H1 (cell line): Measurements from ENCODE around the gene PREX1. TPM values are rescaled to one million over a fixed set of nuclear protein-coding genes. Genes with fewer than 3 reads are reported as not detected.

Experiments
- CTCF ChIA-PET: fragments of 300-600 bp; sonication (Branson Sonifier 250); formaldehyde crosslinking; loops from one replicate; lab custom pipeline; 2021; ENCODE audit not compliant: partially characterized antibody; lab: Charles Lee
- POLR2A ChIA-PET: fragments of 300-600 bp; sonication (Branson Sonifier 250); formaldehyde crosslinking; loops from one replicate; lab custom pipeline; 2021; ENCODE audit warnings: inconsistent platforms; ENCODE audit not compliant: partially characterized antibody; lab: Charles Lee
- DNase-seq, 2 experiments: peaks; one replicate each; pipeline versions ENCODE4 v3.0.0 to v3.0.0-alpha.2; 2010 to 2022; ENCODE audit warnings: low spot score in 2 of 2, low read depth in 1 of 2, mixed read lengths in 1 of 2
- FAIRE-seq: peaks from 2 replicates; lab custom pipeline; 2011; peaks lifted over from hg19 to GRCh38; lab: Jason Lieb, UNC
- H2AFZ ChIP-seq: 2 replicates; pipeline ENCODE4 v1.8.1; 2012; ENCODE audit warnings: low read length, inconsistent platforms
- H2AK5ac ChIP-seq: 2 replicates; pipeline ENCODE4 v1.6.1; 2013; ENCODE audit warnings: low read depth, low read length
- H2BK120ac ChIP-seq: replicated peaks from 2 replicates; pipeline ENCODE3; 2013; ENCODE audit warnings: low read depth, low read length, inconsistent platforms
- H2BK12ac ChIP-seq: 2 replicates; pipeline ENCODE4 v1.6.1; 2013; ENCODE audit warnings: low read depth, low read length
- H2BK15ac ChIP-seq: 2 replicates; pipeline ENCODE4 v1.6.1; 2013; ENCODE audit warnings: low read length
- H2BK20ac ChIP-seq: 2 replicates; pipeline ENCODE4 v1.6.1; 2013; ENCODE audit warnings: low read length
- H2BK5ac ChIP-seq: 2 replicates; pipeline ENCODE4 v1.6.1; 2013; ENCODE audit warnings: low read depth, low read length
- H3K14ac ChIP-seq: 2 replicates; pipeline ENCODE4 v1.6.1; 2013; ENCODE audit warnings: inconsistent platforms; ENCODE audit not compliant: insufficient read length
- H3K18ac ChIP-seq: 2 replicates; pipeline ENCODE4 v1.6.1; 2013; ENCODE audit warnings: low read length; ENCODE audit errors: extremely low read depth
- H3K23ac ChIP-seq: 2 replicates; pipeline ENCODE4 v1.6.1; 2013; ENCODE audit warnings: inconsistent platforms; ENCODE audit not compliant: insufficient read length
- H3K23me2 ChIP-seq: 2 replicates; pipeline ENCODE4 v1.6.1; 2013; ENCODE audit warnings: low read depth, low read length
- H3K27ac ChIP-seq: 2 replicates; pipeline ENCODE4 v1.6.1; 2011; ENCODE audit warnings: low read depth, low read length, inconsistent platforms
- H3K27me3 ChIP-seq, 4 experiments: replicated peaks in 1 of 4; 1 replicate in 1 of 4; 2 replicates in 3 of 4; pipeline versions ENCODE4 v1.6.1 to v1.8.1; 2011 to 2013; ENCODE audit warnings: low read length in 3 of 4, mild to moderate bottlenecking in 3 of 4, inconsistent platforms in 2 of 4, mixed read lengths in 2 of 4, moderate library complexity in 1 of 4; ENCODE audit not compliant: control insufficient read depth in 3 of 4, insufficient read depth in 3 of 4; ENCODE audit errors: extremely low read depth in 1 of 4
- H3K36me3 ChIP-seq, 4 experiments: 2 replicates each; pipeline versions ENCODE4 v1.6.1 to v1.8.1; 2011 to 2013; ENCODE audit warnings: mild to moderate bottlenecking in 4 of 4, low read length in 3 of 4, moderate library complexity in 2 of 4, control low read depth in 1 of 4, inconsistent platforms in 1 of 4; ENCODE audit not compliant: insufficient read depth in 4 of 4, control insufficient read depth in 2 of 4
- H3K4ac ChIP-seq: replicated peaks from 2 replicates; pipeline ENCODE3; 2013; ENCODE audit warnings: low read length, low read depth, mixed read lengths, inconsistent platforms; ENCODE audit not compliant: insufficient read length
- H3K4me1 ChIP-seq, 4 experiments: replicated peaks in 1 of 4; 1 replicate in 1 of 4; 2 replicates in 3 of 4; pipeline versions ENCODE4 v1.6.1 to v1.8.1; 2011 to 2013; ENCODE audit warnings: low read length in 3 of 4, inconsistent platforms in 2 of 4, mixed read lengths in 1 of 4; ENCODE audit not compliant: insufficient read depth in 4 of 4, control insufficient read depth in 3 of 4
- H3K4me2 ChIP-seq, 2 experiments: 2 replicates each; pipeline versions ENCODE4 v1.6.1 to v1.8.1; 2011 to 2013; ENCODE audit warnings: low read depth in 2 of 2, low read length in 2 of 2, control low read depth in 1 of 2, inconsistent platforms in 1 of 2, mild to moderate bottlenecking in 1 of 2; ENCODE audit not compliant: insufficient read depth in 1 of 2
- H3K4me3 ChIP-seq, 4 experiments: fragments of 200-600, 300-600 bp in 1 of 4; sonication (generic), shearing (Covaris generic), sonication (Bioruptor Twin) in 1 of 4; 2 replicates each; pipeline versions ENCODE4 v1.5.1 to v1.8.1; 2011 to 2016; ENCODE audit warnings: low read length in 4 of 4, low read depth in 3 of 4, control low read depth in 2 of 4, inconsistent platforms in 2 of 4, mild to moderate bottlenecking in 2 of 4, mixed read lengths in 1 of 4, moderate library complexity in 1 of 4; ENCODE audit not compliant: insufficient read depth in 2 of 4; ENCODE audit errors: extremely low read depth in 1 of 4
- H3K56ac ChIP-seq: replicated peaks from 2 replicates; pipeline ENCODE3; 2013; ENCODE audit warnings: low read depth, mild to moderate bottlenecking, mixed read lengths, low read length, inconsistent platforms; ENCODE audit not compliant: insufficient read length
- H3K79me1 ChIP-seq: 2 replicates; pipeline ENCODE4 v1.6.1; 2013; ENCODE audit warnings: low read depth, low read length, control low read depth
- H3K79me2 ChIP-seq, 2 experiments: 2 replicates each; pipeline versions ENCODE4 v1.6.1 to v1.8.1; 2012 to 2013; ENCODE audit warnings: low read length in 2 of 2, mild to moderate bottlenecking in 2 of 2, inconsistent platforms in 1 of 2; ENCODE audit not compliant: insufficient read depth in 2 of 2, control insufficient read depth in 1 of 2
- H3K9ac ChIP-seq, 4 experiments: replicated peaks in 1 of 4; 1 replicate in 1 of 4; 2 replicates in 3 of 4; pipeline versions ENCODE4 v1.6.1 to v1.8.1; 2011 to 2013; ENCODE audit warnings: low read depth in 3 of 4, low read length in 3 of 4, control low read depth in 2 of 4, mild to moderate bottlenecking in 2 of 4, moderate library complexity in 2 of 4, inconsistent platforms in 1 of 4; ENCODE audit errors: extremely low read depth in 1 of 4
- H3K9me3 ChIP-seq, 2 experiments: 2 replicates each; pipeline versions ENCODE4 v1.6.1 to v1.8.1; 2012 to 2013; ENCODE audit warnings: mild to moderate bottlenecking in 2 of 2, moderate library complexity in 2 of 2, control low read depth in 1 of 2, inconsistent platforms in 1 of 2, low read depth in 1 of 2, low read length in 1 of 2, mixed read lengths in 1 of 2; ENCODE audit not compliant: insufficient read depth in 2 of 2
- H4K20me1 ChIP-seq, 2 experiments: replicated peaks in 1 of 2; 2 replicates each; pipeline versions ENCODE3 to v1.8.1; 2011 to 2013; ENCODE audit warnings: inconsistent platforms in 2 of 2, low read length in 2 of 2, mild to moderate bottlenecking in 1 of 2; ENCODE audit not compliant: insufficient read depth in 2 of 2, control insufficient read depth in 1 of 2
- H4K5ac ChIP-seq: 2 replicates; pipeline ENCODE4 v1.6.1; 2013; ENCODE audit warnings: low read length, low read depth, mixed read lengths, inconsistent platforms; ENCODE audit not compliant: insufficient read length
- H4K8ac ChIP-seq: 2 replicates; pipeline ENCODE4 v1.8.0; 2013; ENCODE audit warnings: mild to moderate bottlenecking, moderate library complexity, low read length, inconsistent platforms; ENCODE audit not compliant: insufficient read depth; ENCODE audit errors: extremely low read depth
- H4K91ac ChIP-seq: replicated peaks from 2 replicates; pipeline ENCODE3; 2013; ENCODE audit warnings: low read length, mixed read lengths, inconsistent platforms; ENCODE audit not compliant: insufficient read length
- ATF2 ChIP-seq: IDR thresholded peaks from 2 replicates; pipeline ENCODE4 v1.6.1; 2012; ENCODE audit warnings: low read length, inconsistent platforms
- GTF2F1 ChIP-seq: IDR thresholded peaks from 2 replicates; pipeline ENCODE4 v1.6.1; 2012; ENCODE audit warnings: low read depth, low read length, improper control_type of control experiment, borderline replicate concordance
- HDAC2 ChIP-seq, 2 experiments: fragments of 300-600 bp in 1 of 2; sonication (generic) in 1 of 2; IDR thresholded peaks; 2 replicates each; pipeline ENCODE4 v1.6.1; 2011 to 2012; ENCODE audit warnings: low read depth in 2 of 2, low read length in 2 of 2, mild to moderate bottlenecking in 2 of 2, moderate library complexity in 2 of 2, borderline replicate concordance in 1 of 2, inconsistent platforms in 1 of 2
- WGBS, 2 experiments: shearing (Covaris generic) in 1 of 2; methylation state at CpG; one replicate each; pipeline versions ENCODE4 v1.1.6 to v1.1.7; 2013 to 2015; ENCODE audit warnings: low lambda C conversion rate in 2 of 2, mixed read lengths in 2 of 2, inconsistent platforms in 1 of 2, low coverage in 1 of 2, missing lambda C conversion rate in 1 of 2; ENCODE audit not compliant: insufficient replicate concordance in 2 of 2, insufficient coverage in 1 of 2, insufficient read length in 1 of 2; ENCODE audit errors: extremely low coverage in 1 of 2, missing lambda C conversion rate in 1 of 2; 5-methylcytosine and 5-hydroxymethylcytosine counted together
- polyA plus RNA-seq, 7 experiments: library from polyadenylated mRNA; depleted of rRNA in 3 of 7; stranded (reverse) in 5 of 7; unstranded in 2 of 7; fragments of >200 nt in 5 of 7; fragments of 200-250 nt in 2 of 7; gene quantifications; 1 replicate in 5 of 7; 2 replicates in 1 of 7; 4 replicates in 1 of 7; pipeline versions ENCODE4 v1.2.1 to v1.2.3, GENCODE V29; 2011 to 2013; ENCODE audit warnings: missing spikeins in 2 of 7, mixed read lengths in 2 of 7
- total RNA-seq: library from RNA; stranded (reverse); fragmentation: NEBNext Ultra II Directional; extraction: Animal tissue kit (Norgen Biotek cat#: 25700); gene quantifications from 2 replicates; pipeline ENCODE4 v1.2.1, GENCODE V29; 2021

PREX1 gene
- total and polyA plus RNA-seq, 2 of the 8 experiments (the other 6 are each of a cell fraction or from before 2014, with no cell fraction given), result 10.7 to 12.8 TPM

GRCh38 chr20:48750376-48750775 is 77.4 kb downstream of the PREX1 start:
- Histone ChIP-seq H4K20me1 (peaks cover 0 to 1% of the 10 kb centered on the region in 2 experiments), H3K4me2 (no peak overlapping the region), H2AK5ac (peak overlapping the region; percentile 84; the same call in 1 of the 2 replicates)

More at GRCh38 chr20:48750376-48750775, 77.4 kb downstream of the PREX1 start:
- H3K4me3 ChIP-seq, result no peak overlapping the region
- H4K5ac ChIP-seq, result no peak overlapping the region
- H2BK12ac ChIP-seq, result peak overlapping the region; percentile 97
- no peaks in the 10 kb centered on the region for H3K36me3 ChIP-seq
- H3K4me1 ChIP-seq, result peaks cover 19 to 52% (median 29%) of the 10 kb centered on the region in 4 experiments
- WGBS, 2 experiments, result 82% methylated on average over 3 of the region's 3 CpGs; no CpG with 5 or more reads in 1 of the 2 experiments
- H4K91ac ChIP-seq, result peak overlapping the region; percentile 56
- peak overlapping the region; percentile 29 for H3K4ac ChIP-seq
- H3K27ac ChIP-seq, result no peak overlapping the region
- peak overlapping the region; percentile 49 for H2BK120ac ChIP-seq
- H3K23me2 ChIP-seq, result no peaks in the 10 kb centered on the region
- FAIRE-seq, result no peak
- H3K79me1 ChIP-seq, result peaks cover 2% of the 10 kb centered on the region; the same call in 1 of the 2 replicates
- peaks cover 0 to 3% (median 1%) of the 10 kb centered on the region in 4 experiments; a peak in 3 of 7 replicates for H3K27me3 ChIP-seq
- TF ChIP-seq HDAC2 (IDR thresholded peaks at IDR 0.05; ENCODE audit: borderline replicate concordance in 1 of 2, low read depth in 2 of 2, low read length in 2 of 2) (peak in 1 of 2 experiments; percentile 17; a peak in 1 of 4 replicates), ATF2 (no peak), GTF2F1 (no peak)
- POLR2A ChIA-PET, result interaction anchor here (0.6 to 3.4 kb wide), 3 partner anchors 12 to 652 kb away, joined by 3 to 10 read pairs (median 5); no protein-coding TSS in a partner anchor
- no peaks in the 10 kb centered on the region for H3K79me2 ChIP-seq
- H3K56ac ChIP-seq, result no peak overlapping the region
- H3K18ac ChIP-seq, result peak overlapping the region; percentile 65; the same call in 1 of the 2 replicates
- no peak overlapping the region for H2AFZ ChIP-seq
- CTCF ChIA-PET, result interaction anchor here (0.7 to 2.3 kb wide), 5 partner anchors 30 to 154 kb away, joined by 3 to 9 read pairs (median 4); no protein-coding TSS in a partner anchor
- no peak overlapping the region for H3K9ac ChIP-seq
- H3K23ac ChIP-seq, result no peak overlapping the region
- H2BK20ac ChIP-seq, result peak overlapping the region; percentile 83
- no peak overlapping the region for H3K14ac ChIP-seq
- DNase-seq, result no peak
- peak overlapping the region; percentile 89; the same call in 1 of the 2 replicates for H2BK5ac ChIP-seq
- H2BK15ac ChIP-seq, result no peak overlapping the region; the same call in 1 of the 2 replicates
- H3K9me3 ChIP-seq, result peaks cover 0 to 3% of the 10 kb centered on the region in 2 experiments; a peak in 1 of 4 replicates
- no peak overlapping the region for H4K8ac ChIP-seq
